OCI-LY3 (cell line): ENCODE results near the gene ZC3H7B.

Source experiments
- H2AFZ ChIP-seq: fragments of 200-600, 300-600 bp; shearing (Covaris generic); 2 replicates; pipeline ENCODE4 v1.6.0; 2014; ENCODE audit warnings: antibody characterized with exemption, low read depth, low read length
- H3K27ac ChIP-seq: fragments of 200-600, 300-600 bp; sonication (generic); 2 replicates; pipeline ENCODE4 v1.5.1; 2014; ENCODE audit warnings: mild to moderate bottlenecking, low read length, moderate library complexity, mixed read lengths
- H3K27me3 ChIP-seq: fragments of 200-600, 300-600 bp; sonication (generic); 2 replicates; pipeline ENCODE4 v1.6.1; 2014; ENCODE audit warnings: low read depth, low read length, mixed read lengths
- H3K36me3 ChIP-seq: fragments of 200-600, 300-600 bp; sonication (generic); replicated peaks from 2 replicates; pipeline ENCODE3; 2014; ENCODE audit warnings: low read depth, low read length, mixed read lengths
- H3K4me1 ChIP-seq: fragments of 300-600, 200-600 bp; sonication (generic); 2 replicates; pipeline ENCODE4 v1.6.1; 2014; ENCODE audit warnings: low read length, mixed read lengths
- H3K4me2 ChIP-seq: fragments of 200-600, 300-600 bp; sonication (generic); 2 replicates; pipeline ENCODE4 v1.6.1; 2014; ENCODE audit warnings: low read length, mixed read lengths
- H3K4me3 ChIP-seq: fragments of 300-600, 200-600 bp; sonication (generic); 2 replicates; pipeline ENCODE4 v1.5.1; 2014; ENCODE audit warnings: antibody characterized with exemption, mild to moderate bottlenecking, low read length, moderate library complexity
- H3K79me2 ChIP-seq: fragments of 300-600, 200-600 bp; shearing (Covaris generic); 2 replicates; pipeline ENCODE4 v1.6.1; 2014; ENCODE audit warnings: mild to moderate bottlenecking, low read length, mixed read lengths
- H3K9ac ChIP-seq: fragments of 300-600, 200-600 bp; shearing (Covaris generic); 2 replicates; pipeline ENCODE4 v1.6.0; 2014; ENCODE audit warnings: mild to moderate bottlenecking, low read length, moderate library complexity
- H3K9me3 ChIP-seq: fragments of 200-600, 300-600 bp; shearing (Covaris generic); 2 replicates; pipeline ENCODE4 v1.6.1; 2014; ENCODE audit warnings: low read length, mixed read lengths; ENCODE audit not compliant: insufficient read depth
- H4K20me1 ChIP-seq: fragments of 200-600, 300-600 bp; sonication (generic); 2 replicates; pipeline ENCODE4 v1.6.1; 2016; ENCODE audit warnings: low read length, mixed read lengths; ENCODE audit not compliant: insufficient read depth
- EZH2phosphoT487 ChIP-seq: fragments of 200-600 bp; shearing (Covaris generic); IDR thresholded peaks from 2 replicates; pipeline ENCODE4 v1.6.1; 2018; ENCODE audit warnings: antibody characterized with exemption, mixed run types, low read depth
- TF ChIP-seq, protein P1 (sequence below): fragments of 200-600, 300-600 bp; sonication (generic); IDR thresholded peaks from 2 replicates; pipeline ENCODE4 v1.5.1; 2014; ENCODE audit warnings: antibody characterized with exemption, low read length, low read depth

The ZC3H7B gene

DNA sequence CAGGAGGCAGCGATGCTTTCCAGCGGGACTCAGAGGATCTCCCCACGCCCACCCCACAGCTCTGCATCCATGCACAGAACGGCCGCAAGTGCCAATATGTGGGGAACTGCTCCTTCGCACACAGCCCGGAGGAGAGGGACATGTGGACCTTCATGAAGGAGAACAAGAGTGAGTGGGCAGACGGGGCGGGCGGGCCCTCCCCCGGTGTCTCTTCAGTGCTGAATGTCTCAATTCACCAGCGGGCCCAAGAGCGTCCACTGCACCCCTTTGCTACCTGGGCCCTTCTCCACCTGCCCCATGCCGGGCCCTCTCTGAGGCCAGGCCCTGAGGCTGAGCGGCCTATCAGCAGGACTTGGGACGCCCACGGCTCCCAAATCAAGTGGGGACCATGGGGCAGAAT lies 54.6 kb downstream of the ZC3H7B start:
- H3K4me1 ChIP-seq: no peaks in the 10 kb centered on the region
- H3K36me3 ChIP-seq: peaks cover 58% of the 10 kb centered on the region
- H3K4me2 ChIP-seq: no peak overlapping the region
- no peaks in the 10 kb centered on the region for H4K20me1 ChIP-seq
- no peak overlapping the region for H2AFZ ChIP-seq
- H3K27ac ChIP-seq: no peak overlapping the region
- no peaks in the 10 kb centered on the region for H3K9me3 ChIP-seq
- no peak overlapping the region for H3K4me3 ChIP-seq
- H3K27me3 ChIP-seq: no peaks in the 10 kb centered on the region
- H3K9ac ChIP-seq: no peak overlapping the region
- TF ChIP-seq, protein P1, sequence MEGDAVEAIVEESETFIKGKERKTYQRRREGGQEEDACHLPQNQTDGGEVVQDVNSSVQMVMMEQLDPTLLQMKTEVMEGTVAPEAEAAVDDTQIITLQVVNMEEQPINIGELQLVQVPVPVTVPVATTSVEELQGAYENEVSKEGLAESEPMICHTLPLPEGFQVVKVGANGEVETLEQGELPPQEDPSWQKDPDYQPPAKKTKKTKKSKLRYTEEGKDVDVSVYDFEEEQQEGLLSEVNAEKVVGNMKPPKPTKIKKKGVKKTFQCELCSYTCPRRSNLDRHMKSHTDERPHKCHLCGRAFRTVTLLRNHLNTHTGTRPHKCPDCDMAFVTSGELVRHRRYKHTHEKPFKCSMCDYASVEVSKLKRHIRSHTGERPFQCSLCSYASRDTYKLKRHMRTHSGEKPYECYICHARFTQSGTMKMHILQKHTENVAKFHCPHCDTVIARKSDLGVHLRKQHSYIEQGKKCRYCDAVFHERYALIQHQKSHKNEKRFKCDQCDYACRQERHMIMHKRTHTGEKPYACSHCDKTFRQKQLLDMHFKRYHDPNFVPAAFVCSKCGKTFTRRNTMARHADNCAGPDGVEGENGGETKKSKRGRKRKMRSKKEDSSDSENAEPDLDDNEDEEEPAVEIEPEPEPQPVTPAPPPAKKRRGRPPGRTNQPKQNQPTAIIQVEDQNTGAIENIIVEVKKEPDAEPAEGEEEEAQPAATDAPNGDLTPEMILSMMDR: no peak
- TF ChIP-seq EZH2phosphoT487: no peak
- H3K79me2 ChIP-seq: no peaks in the 10 kb centered on the region

DNA sequence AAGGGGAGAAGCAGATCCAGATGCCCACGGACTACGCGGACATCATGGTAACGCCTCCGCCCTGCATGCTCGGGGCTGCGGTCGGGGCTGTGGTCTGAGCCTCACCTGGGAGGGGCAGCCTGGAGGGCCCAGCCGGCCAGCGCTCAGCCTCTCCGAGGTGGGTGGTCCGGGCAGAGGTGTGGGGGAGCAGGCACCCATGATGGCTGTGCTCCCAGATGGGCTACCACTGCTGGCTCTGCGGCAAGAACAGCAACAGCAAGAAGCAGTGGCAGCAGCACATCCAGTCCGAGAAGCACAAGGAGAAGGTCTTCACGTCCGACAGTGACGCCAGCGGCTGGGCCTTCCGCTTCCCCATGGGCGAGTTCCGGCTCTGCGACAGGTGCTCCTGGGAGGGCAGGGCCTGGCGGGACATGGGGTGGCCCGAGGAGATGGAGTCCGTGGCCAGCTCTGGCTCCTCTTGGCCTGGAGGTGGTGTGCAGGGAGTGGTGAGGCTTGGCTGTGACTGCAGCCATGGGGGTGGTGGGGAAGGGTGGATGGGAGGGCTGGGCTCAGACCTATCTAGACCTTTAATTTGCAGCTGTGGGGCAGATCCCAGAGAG lies 55.2 kb downstream of the ZC3H7B start:
- H3K79me2 ChIP-seq: no peaks in the 10 kb centered on the region
- TF ChIP-seq, protein P1: no peak
- no peak for TF ChIP-seq EZH2phosphoT487
- no peak overlapping the region for H3K27ac ChIP-seq
- no peak overlapping the region for H3K9ac ChIP-seq
- no peaks in the 10 kb centered on the region for H3K27me3 ChIP-seq
- H4K20me1 ChIP-seq: no peaks in the 10 kb centered on the region
- no peak overlapping the region for H2AFZ ChIP-seq
- H3K36me3 ChIP-seq: peaks cover 54% of the 10 kb centered on the region
- H3K4me1 ChIP-seq: no peaks in the 10 kb centered on the region
- H3K4me2 ChIP-seq: no peak overlapping the region
- no peak overlapping the region for H3K4me3 ChIP-seq
- H3K9me3 ChIP-seq: no peaks in the 10 kb centered on the region

DNA sequence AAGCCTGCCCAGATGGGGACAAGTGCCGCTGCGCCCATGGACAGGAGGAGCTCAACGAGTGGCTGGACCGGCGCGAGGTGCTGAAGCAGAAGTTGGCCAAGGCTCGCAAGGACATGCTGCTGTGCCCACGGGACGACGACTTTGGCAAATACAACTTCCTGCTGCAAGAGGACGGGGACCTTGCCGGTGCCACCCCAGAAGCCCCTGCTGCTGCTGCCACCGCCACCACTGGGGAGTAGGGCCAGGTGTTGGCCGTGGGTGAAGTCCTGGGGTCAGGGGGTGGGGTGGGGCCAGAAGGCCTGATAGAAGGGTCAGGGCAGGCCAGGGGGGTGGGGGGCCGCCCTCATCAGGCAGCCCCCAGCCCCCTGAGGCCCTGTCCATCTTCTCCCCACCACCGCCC lies 55.9 kb downstream of the ZC3H7B start:
- Histone ChIP-seq H3K79me2 (no peaks in the 10 kb centered on the region), H3K36me3 (peaks cover 53% of the 10 kb centered on the region), H3K4me3 (no peak overlapping the region), H3K9ac (no peak overlapping the region), H3K27me3 (no peaks in the 10 kb centered on the region), H3K4me1 (no peaks in the 10 kb centered on the region), H2AFZ (no peak overlapping the region), H3K27ac (no peak overlapping the region), H4K20me1 (no peaks in the 10 kb centered on the region), H3K9me3 (no peaks in the 10 kb centered on the region), H3K4me2 (no peak overlapping the region)
- no peak for TF ChIP-seq EZH2phosphoT487
- TF ChIP-seq, protein P1: no peak

GRCh38 chr22:41358927-41359326 lies 57.6 kb downstream of the ZC3H7B start:
- no peaks in the 10 kb centered on the region for H3K27me3 ChIP-seq
- no peak overlapping the region for H2AFZ ChIP-seq
- no peaks in the 10 kb centered on the region for H4K20me1 ChIP-seq
- no peak overlapping the region for H3K9ac ChIP-seq
- H3K36me3 ChIP-seq: peaks cover 48% of the 10 kb centered on the region
- no peak overlapping the region for H3K4me2 ChIP-seq
- no peak for TF ChIP-seq EZH2phosphoT487
- TF ChIP-seq, protein P1: no peak
- H3K4me1 ChIP-seq: no peaks in the 10 kb centered on the region
- H3K27ac ChIP-seq: no peak overlapping the region
- no peaks in the 10 kb centered on the region for H3K79me2 ChIP-seq
- H3K9me3 ChIP-seq: no peaks in the 10 kb centered on the region
- no peak overlapping the region for H3K4me3 ChIP-seq
